CD8-positive, alpha-beta memory T cell (primary cell): ENCODE results near the gene WDR45. TPM values are rescaled to one million over a fixed set of nuclear protein-coding genes. Genes with fewer than 3 reads are reported as not detected.

Source experiments
- CTCF ChIA-PET: fragments of 350-600 bp; sonication (Branson Sonifier 250); formaldehyde crosslinking; loops from one replicate; lab custom pipeline; 2021; ENCODE audit warnings: antibody characterized with exemption; lab: Charles Lee
- POLR2A ChIA-PET: fragments of 350-600 bp; sonication (Branson Sonifier 250); formaldehyde crosslinking; loops from one replicate; lab custom pipeline; 2021; ENCODE audit warnings: antibody characterized with exemption; lab: Charles Lee
- DNase-seq, 5 donors: peaks; one replicate each; pipeline versions ENCODE4 v3.0.0 to v3.0.0-alpha.2; 2020 to 2022; ENCODE audit warnings: mixed read lengths in 1 of 5
- H3K27ac ChIP-seq: one replicate; pipeline ENCODE4 v1.7.0; 2013; ENCODE audit warnings: low read depth, mild to moderate bottlenecking, low read length, moderate library complexity
- H3K27me3 ChIP-seq: 2 replicates; pipeline ENCODE4 v1.7.0; 2013; ENCODE audit warnings: low read length, mild to moderate bottlenecking; ENCODE audit not compliant: insufficient read depth, poor library complexity, severe bottlenecking
- H3K36me3 ChIP-seq: 2 replicates; pipeline ENCODE4 v1.7.0; 2013; ENCODE audit warnings: mild to moderate bottlenecking, low read length, moderate library complexity; ENCODE audit not compliant: insufficient read depth
- H3K4me1 ChIP-seq: 2 replicates; pipeline ENCODE4 v1.7.0; 2013; ENCODE audit warnings: mild to moderate bottlenecking, low read length, moderate library complexity; ENCODE audit not compliant: insufficient read depth
- H3K4me3 ChIP-seq: 2 replicates; pipeline ENCODE4 v1.7.0; 2013; ENCODE audit warnings: mild to moderate bottlenecking, low read length
- H3K9me3 ChIP-seq: 2 replicates; pipeline ENCODE4 v1.7.0; 2013; ENCODE audit warnings: mild to moderate bottlenecking, low read length
- H3K27ac Mint-ChIP-seq, 8 donors: one replicate each; pipeline ENCODE4 v1.8.0; 2020 to 2021; ENCODE audit warnings: mixed read lengths in 8 of 8, mild to moderate bottlenecking in 6 of 8, inconsistent platforms in 3 of 8, moderate library complexity in 3 of 8
- H3K27me3 Mint-ChIP-seq, 2 donors: one replicate each; pipeline ENCODE4 v1.8.0; 2020 to 2021; ENCODE audit warnings: mixed read lengths in 2 of 2, mild to moderate bottlenecking in 1 of 2, moderate library complexity in 1 of 2
- H3K36me3 Mint-ChIP-seq, 3 donors: one replicate each; pipeline ENCODE4 v1.8.0; 2020 to 2021; ENCODE audit warnings: mixed read lengths in 3 of 3, inconsistent platforms in 1 of 3, mild to moderate bottlenecking in 1 of 3
- H3K4me1 Mint-ChIP-seq, 3 donors: one replicate each; pipeline ENCODE4 v1.8.0; 2020 to 2021; ENCODE audit warnings: mixed read lengths in 3 of 3, inconsistent platforms in 1 of 3, mild to moderate bottlenecking in 1 of 3
- H3K4me3 Mint-ChIP-seq, 7 donors: one replicate each; pipeline ENCODE4 v1.8.0; 2020 to 2021; ENCODE audit warnings: mixed read lengths in 7 of 7, mild to moderate bottlenecking in 6 of 7, moderate library complexity in 4 of 7, inconsistent platforms in 2 of 7
- H3K9me3 Mint-ChIP-seq, 5 donors: one replicate each; pipeline ENCODE4 v1.8.0; 2020 to 2022; ENCODE audit warnings: mixed read lengths in 5 of 5, mild to moderate bottlenecking in 3 of 5, moderate library complexity in 2 of 5, inconsistent platforms in 1 of 5
- polyA plus RNA-seq: library from polyadenylated mRNA; unstranded; fragments of 300-500 nt; fragmentation: Illumina TruSeq; gene quantifications from one replicate; pipeline ENCODE4 v1.2.3, GENCODE V29; 2021
- total RNA-seq, 2 experiments: library from RNA; stranded (reverse); gene quantifications; one replicate each; pipeline ENCODE4 v1.2.3, GENCODE V29; 2021

Gene WDR45
- total and polyA plus RNA-seq, 3 experiments from 2014 or later = 41.4 to 56.9 (median 46.2) TPM

DNA sequence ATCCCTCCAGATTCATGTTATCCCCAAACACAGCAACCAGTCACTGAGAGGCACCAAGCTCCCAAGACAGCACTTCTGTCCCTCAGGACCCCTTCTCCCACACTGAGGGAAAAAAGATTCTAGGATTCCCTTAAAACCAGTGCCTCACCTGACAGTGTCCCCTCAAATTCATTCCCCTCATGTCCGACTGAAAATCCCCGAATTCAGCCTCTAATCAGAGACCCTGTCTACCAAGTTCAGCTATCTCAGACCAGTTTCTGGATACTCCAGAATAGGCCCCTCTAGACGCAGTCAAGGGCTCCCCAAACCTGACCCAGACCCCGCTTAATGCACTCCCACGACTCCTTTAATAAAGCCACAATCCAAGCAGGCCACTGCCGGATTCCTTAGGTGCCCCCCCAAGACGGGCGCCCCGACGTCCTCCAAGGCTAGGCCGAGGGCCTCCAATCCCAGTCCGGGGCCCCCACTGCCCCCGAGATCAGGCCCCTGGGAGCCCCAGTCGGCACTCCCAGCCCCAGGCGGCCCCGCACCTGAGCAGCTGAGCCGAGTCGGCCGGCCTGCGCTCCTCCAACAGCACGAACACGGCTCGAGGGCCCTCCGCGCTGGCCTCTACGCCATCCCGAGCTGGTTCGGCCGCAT lies 37.0 kb downstream of the WDR45 start:
- no peaks in the 10 kb centered on the region for H3K9me3 ChIP-seq
- H3K36me3 ChIP-seq = peaks cover 3% of the 10 kb centered on the region
- no peaks in the 10 kb centered on the region for H3K27me3 ChIP-seq
- CTCF ChIA-PET = interaction anchor here (0.7 to 1.2 kb wide), 3 partner anchors 71 to 148 kb away, joined by 3 to 5 read pairs (median 3); partner anchors contain the start of gene KCND1
- Mint-ChIP-seq H3K27me3 (peaks cover 0 to 13% of the 10 kb centered on the region in 2 donors), H3K36me3 (peaks cover 0 to 23% (median 2%) of the 10 kb centered on the region in 3 donors), H3K4me1 (peaks cover 34 to 36% (median 34%) of the 10 kb centered on the region in 3 donors), H3K9me3 (no peaks in the 10 kb centered on the region), H3K4me3 (peak overlapping the region; percentile 84 to 94 (median 88)), H3K27ac (peak overlapping the region; percentile 89 to 98 (median 96))
- H3K27ac ChIP-seq = peak overlapping the region; percentile 84
- POLR2A ChIA-PET = interaction anchor here (0.6 to 1.3 kb wide), 6 partner anchors 14 to 84 kb away, joined by 4 to 13 read pairs (median 6); partner anchors contain the start of gene GRIPAP1
- peak overlapping the region; percentile 56 for H3K4me3 ChIP-seq
- H3K4me1 ChIP-seq = peaks cover 11% of the 10 kb centered on the region
- peak in 1 of 5 donors; percentile 25 for DNase-seq

GRCh38 chrX:49041744-49042580 lies 37.7 kb downstream of the WDR45 start:
- POLR2A ChIA-PET = interaction anchor here (0.5 to 1.3 kb wide), 4 partner anchors 9 to 84 kb away, joined by 5 to 7 read pairs (median 6); partner anchors contain the start of gene GRIPAP1

GRCh38 chrX:49040376-49040955 lies 39.2 kb downstream of the WDR45 start:
- peaks cover 34 to 36% (median 34%) of the 10 kb centered on the region in 3 donors for H3K4me1 Mint-ChIP-seq
- Histone ChIP-seq H3K4me1 (peaks cover 11% of the 10 kb centered on the region), H3K27ac (peak overlapping the region; percentile 51), H3K4me3 (no peak overlapping the region), H3K36me3 (peaks cover 3% of the 10 kb centered on the region), H3K9me3 (no peaks in the 10 kb centered on the region), H3K27me3 (no peaks in the 10 kb centered on the region)
- peaks cover 0 to 32% (median 3%) of the 10 kb centered on the region in 3 donors for H3K36me3 Mint-ChIP-seq
- ChIA-PET POLR2A (no interaction called here), CTCF (no interaction called here)
- no peaks in the 10 kb centered on the region for H3K9me3 Mint-ChIP-seq
- H3K27ac Mint-ChIP-seq = peak overlapping the region in 7 of 8 donors; percentile 72 to 97 (median 77)
- H3K4me3 Mint-ChIP-seq = peak overlapping the region in 2 of 7 donors; percentile 43 to 69
- peaks cover 0 to 11% of the 10 kb centered on the region in 2 donors for H3K27me3 Mint-ChIP-seq
- DNase-seq = no peak

More at GRCh38 chrX:49041744-49042580, 37.7 kb downstream of the WDR45 start:
- peak in 1 of 5 donors; percentile 8 for DNase-seq
- H3K4me1 ChIP-seq = peaks cover 11% of the 10 kb centered on the region
- Mint-ChIP-seq H3K9me3 (no peaks in the 10 kb centered on the region), H3K4me3 (peak overlapping the region; percentile 84 to 94 (median 88)), H3K27me3 (peaks cover 0 to 11% of the 10 kb centered on the region in 2 donors), H3K4me1 (peaks cover 34 to 36% (median 34%) of the 10 kb centered on the region in 3 donors), H3K36me3 (peaks cover 0 to 28% (median 3%) of the 10 kb centered on the region in 3 donors), H3K27ac (peak overlapping the region; percentile 89 to 98 (median 96))
- H3K36me3 ChIP-seq = peaks cover 3% of the 10 kb centered on the region
- H3K9me3 ChIP-seq = no peaks in the 10 kb centered on the region
- peak overlapping the region; percentile 56 for H3K4me3 ChIP-seq
- H3K27ac ChIP-seq = peak overlapping the region; percentile 84
- CTCF ChIA-PET = interaction anchor here (0.7 to 1.1 kb wide), 2 partner anchors 70 to 105 kb away, joined by 3 to 5 read pairs; partner anchors contain the start of gene KCND1
- H3K27me3 ChIP-seq = no peaks in the 10 kb centered on the region

DNA sequence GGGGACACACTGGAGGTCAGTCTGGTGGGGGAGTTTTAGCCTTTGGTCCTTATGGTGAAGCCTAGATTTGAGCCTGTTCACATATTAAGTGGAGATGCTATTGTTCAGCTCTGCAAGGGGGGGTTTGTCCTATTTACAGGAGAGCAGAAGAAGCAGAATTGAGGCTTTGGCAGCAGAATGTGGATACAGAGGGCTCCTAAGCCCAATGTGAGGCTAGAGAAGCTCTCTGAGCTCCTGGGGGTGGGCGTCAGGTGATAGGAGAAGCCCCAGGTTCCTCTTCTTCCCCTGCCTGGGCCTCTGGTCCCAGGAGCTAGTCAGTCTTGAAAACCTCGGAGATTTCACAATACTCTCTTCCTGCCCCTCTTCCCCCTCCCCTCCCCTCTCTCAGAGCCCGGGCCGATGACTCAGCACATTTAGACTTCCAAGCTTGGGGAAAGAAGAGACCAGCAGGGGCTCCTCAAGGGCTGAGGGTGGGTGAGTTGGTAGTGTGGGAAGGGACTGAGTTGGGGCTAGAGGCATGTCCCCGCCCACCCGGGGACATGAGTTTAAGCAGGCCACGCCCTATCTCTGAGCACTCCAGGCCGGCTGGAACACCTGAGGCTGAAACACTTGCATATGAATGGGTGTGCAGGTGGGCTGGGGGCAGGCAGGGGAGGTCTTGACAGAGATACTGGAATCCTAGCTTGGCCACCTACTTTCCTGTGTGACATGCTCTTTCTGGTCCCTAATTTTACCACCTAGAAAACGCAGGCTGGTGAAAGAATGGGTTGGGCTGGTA lies 39.9 kb downstream of the WDR45 start:
- Mint-ChIP-seq H3K36me3 (peaks cover 0 to 33% (median 3%) of the 10 kb centered on the region in 3 donors), H3K9me3 (no peaks in the 10 kb centered on the region), H3K27ac (peak overlapping the region in 7 of 8 donors; percentile 72 to 97 (median 77)), H3K4me1 (peaks cover 34 to 36% (median 34%) of the 10 kb centered on the region in 3 donors), H3K27me3 (peaks cover 0 to 11% of the 10 kb centered on the region in 2 donors), H3K4me3 (peak overlapping the region in 3 of 7 donors; percentile 3 to 69 (median 43))
- no peak overlapping the region for H3K4me3 ChIP-seq
- ChIA-PET CTCF (no interaction called here), POLR2A (no interaction called here)
- H3K27ac ChIP-seq = peak overlapping the region; percentile 51
- H3K27me3 ChIP-seq = no peaks in the 10 kb centered on the region
- no peaks in the 10 kb centered on the region for H3K9me3 ChIP-seq
- DNase-seq = peak in 3 of 5 donors; percentile 6 to 54 (median 50)
- H3K36me3 ChIP-seq = peaks cover 3% of the 10 kb centered on the region
- peaks cover 11% of the 10 kb centered on the region for H3K4me1 ChIP-seq

DNA sequence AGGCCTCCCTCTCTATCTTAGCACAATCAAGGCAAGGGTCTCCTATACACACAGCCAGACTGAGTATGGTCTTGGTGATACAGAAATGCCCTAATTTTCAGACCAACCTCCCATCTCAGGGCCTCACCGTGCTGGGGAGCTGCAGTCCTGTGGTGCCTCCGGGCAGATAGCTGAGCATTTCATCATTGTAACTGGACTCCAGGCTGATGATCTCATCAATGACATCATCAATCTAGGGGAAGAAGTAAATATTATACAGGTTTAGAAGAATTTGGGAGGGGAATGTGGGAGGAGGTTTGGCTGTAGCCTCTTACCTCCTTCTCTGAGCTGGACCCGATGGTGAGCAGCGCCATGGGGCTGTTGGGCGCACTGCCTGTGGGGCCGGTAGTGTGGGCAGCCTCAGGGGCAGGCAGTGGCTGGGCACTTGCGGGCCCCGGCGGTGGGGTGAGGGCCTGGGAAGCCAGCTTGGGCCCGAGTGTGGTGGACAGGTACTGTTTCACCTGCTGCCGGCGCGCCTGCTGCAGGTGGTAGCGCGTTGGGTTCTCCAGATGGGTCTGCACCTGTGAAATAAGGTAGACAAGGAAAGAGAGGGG lies 41.7 kb downstream of the WDR45 start:
- ChIA-PET CTCF (no interaction called here), POLR2A (no interaction called here)
- H3K27ac Mint-ChIP-seq = peak overlapping the region in 2 of 8 donors; percentile 14 to 35

GRCh38 chrX:49030283-49030682 lies 49.4 kb downstream of the WDR45 start:
- ChIA-PET CTCF (no interaction called here), POLR2A (no interaction called here)
- H3K9me3 Mint-ChIP-seq = no peaks in the 10 kb centered on the region
- no peak for DNase-seq
- Histone ChIP-seq H3K27ac (no peak overlapping the region), H3K27me3 (no peaks in the 10 kb centered on the region), H3K4me1 (no peaks in the 10 kb centered on the region), H3K9me3 (no peaks in the 10 kb centered on the region), H3K4me3 (no peak overlapping the region), H3K36me3 (peaks cover 6% of the 10 kb centered on the region)
- H3K4me3 Mint-ChIP-seq = no peak overlapping the region
- H3K36me3 Mint-ChIP-seq = peaks cover 0 to 43% (median 0%) of the 10 kb centered on the region in 3 donors
- peaks cover 0 to 3% of the 10 kb centered on the region in 2 donors for H3K27me3 Mint-ChIP-seq
- no peaks in the 10 kb centered on the region for H3K4me1 Mint-ChIP-seq
- no peak overlapping the region for H3K27ac Mint-ChIP-seq

More for the DNA sequence above, 41.7 kb downstream of the WDR45 start:
- peaks cover 11% of the 10 kb centered on the region for H3K4me1 ChIP-seq
- H3K27me3 ChIP-seq = no peaks in the 10 kb centered on the region
- no peak overlapping the region for H3K4me3 ChIP-seq
- DNase-seq = no peak
- Mint-ChIP-seq H3K4me3 (no peak overlapping the region), H3K4me1 (peaks cover 28 to 31% (median 29%) of the 10 kb centered on the region in 3 donors), H3K27me3 (peaks cover 0 to 10% of the 10 kb centered on the region in 2 donors), H3K9me3 (no peaks in the 10 kb centered on the region), H3K36me3 (peaks cover 0 to 51% (median 3%) of the 10 kb centered on the region in 3 donors)
- H3K27ac ChIP-seq = no peak overlapping the region
- peaks cover 9% of the 10 kb centered on the region for H3K36me3 ChIP-seq
- no peaks in the 10 kb centered on the region for H3K9me3 ChIP-seq

DNA sequence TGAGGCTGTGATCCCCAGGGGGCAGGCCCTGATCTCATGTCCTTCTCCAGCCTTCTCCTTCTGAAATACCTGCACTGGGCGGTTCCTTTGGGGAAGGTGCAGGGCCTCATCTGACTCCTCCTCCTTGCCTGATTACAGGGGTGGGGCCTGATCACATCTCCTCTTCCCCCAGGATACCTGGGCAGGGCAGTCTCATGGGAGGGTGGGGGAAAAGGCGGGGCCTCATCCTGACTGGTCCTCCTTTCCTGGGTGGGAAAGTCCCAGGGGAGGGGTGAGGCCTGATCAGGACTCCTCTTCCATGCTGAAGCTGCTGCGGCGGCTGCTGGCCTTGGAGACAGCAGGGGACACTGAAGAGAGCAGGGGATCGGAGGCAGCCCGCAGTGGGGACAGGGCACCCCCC lies 49.8 kb downstream of the WDR45 start:
- Mint-ChIP-seq H3K4me1 (no peaks in the 10 kb centered on the region), H3K36me3 (peaks cover 0 to 43% (median 0%) of the 10 kb centered on the region in 3 donors), H3K4me3 (no peak overlapping the region), H3K27me3 (peaks cover 0 to 3% of the 10 kb centered on the region in 2 donors), H3K27ac (peak overlapping the region in 1 of 8 donors; percentile 58), H3K9me3 (no peaks in the 10 kb centered on the region)
- H3K4me1 ChIP-seq = no peaks in the 10 kb centered on the region
- DNase-seq = no peak
- peaks cover 6% of the 10 kb centered on the region for H3K36me3 ChIP-seq
- CTCF ChIA-PET = no interaction called here
- H3K27ac ChIP-seq = no peak overlapping the region
- no peaks in the 10 kb centered on the region for H3K27me3 ChIP-seq
- H3K9me3 ChIP-seq = no peaks in the 10 kb centered on the region
- POLR2A ChIA-PET = no interaction called here
- H3K4me3 ChIP-seq = no peak overlapping the region
